ENCODE results near the gene EXD3. TPM values are rescaled to one million over a fixed set of nuclear protein-coding genes. Genes with fewer than 3 reads are reported as not detected.

EXD3 gene
- total RNA-seq, 1 donor from 2014 or later, result 10.8 TPM

DNA sequence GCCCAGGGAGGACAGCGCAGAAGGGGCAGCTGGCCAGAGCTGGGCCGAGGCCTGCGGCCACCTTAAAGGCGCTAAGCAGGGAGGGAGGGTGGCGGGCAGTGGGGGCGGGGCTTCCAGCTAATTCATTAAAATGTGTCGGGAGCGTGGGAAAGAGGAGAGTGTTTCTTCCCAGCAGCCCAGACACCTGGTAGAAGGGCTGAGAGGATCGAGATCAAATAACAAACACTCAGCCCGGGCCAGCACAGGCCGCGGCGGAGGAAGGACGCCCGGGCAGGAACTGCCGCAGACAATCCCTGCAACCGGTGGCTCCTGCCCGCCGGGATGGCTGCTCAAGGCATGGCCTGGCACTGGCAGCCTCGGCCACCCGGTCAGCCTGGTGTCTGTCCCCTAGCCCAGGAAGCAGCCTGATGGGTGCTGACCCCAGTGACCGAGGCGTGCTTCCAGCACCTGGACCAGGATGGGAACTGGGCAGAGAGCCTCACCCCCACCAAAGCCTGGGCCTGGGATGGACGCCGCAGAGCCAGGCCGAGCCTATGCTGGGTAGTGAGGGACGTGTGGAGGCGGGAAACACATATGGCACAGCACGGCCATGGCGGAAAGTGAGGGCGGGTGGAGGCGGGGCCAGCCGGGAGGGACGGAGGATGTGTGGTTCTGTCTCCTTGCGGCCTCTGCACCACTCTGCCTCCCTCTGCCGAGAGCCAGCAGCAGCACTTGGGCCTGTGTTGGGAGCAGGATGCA is 117.7 kb downstream of the EXD3 start:
- TF ChIP-seq, protein P1, sequence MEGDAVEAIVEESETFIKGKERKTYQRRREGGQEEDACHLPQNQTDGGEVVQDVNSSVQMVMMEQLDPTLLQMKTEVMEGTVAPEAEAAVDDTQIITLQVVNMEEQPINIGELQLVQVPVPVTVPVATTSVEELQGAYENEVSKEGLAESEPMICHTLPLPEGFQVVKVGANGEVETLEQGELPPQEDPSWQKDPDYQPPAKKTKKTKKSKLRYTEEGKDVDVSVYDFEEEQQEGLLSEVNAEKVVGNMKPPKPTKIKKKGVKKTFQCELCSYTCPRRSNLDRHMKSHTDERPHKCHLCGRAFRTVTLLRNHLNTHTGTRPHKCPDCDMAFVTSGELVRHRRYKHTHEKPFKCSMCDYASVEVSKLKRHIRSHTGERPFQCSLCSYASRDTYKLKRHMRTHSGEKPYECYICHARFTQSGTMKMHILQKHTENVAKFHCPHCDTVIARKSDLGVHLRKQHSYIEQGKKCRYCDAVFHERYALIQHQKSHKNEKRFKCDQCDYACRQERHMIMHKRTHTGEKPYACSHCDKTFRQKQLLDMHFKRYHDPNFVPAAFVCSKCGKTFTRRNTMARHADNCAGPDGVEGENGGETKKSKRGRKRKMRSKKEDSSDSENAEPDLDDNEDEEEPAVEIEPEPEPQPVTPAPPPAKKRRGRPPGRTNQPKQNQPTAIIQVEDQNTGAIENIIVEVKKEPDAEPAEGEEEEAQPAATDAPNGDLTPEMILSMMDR (IDR thresholded peaks at IDR 0.05; ENCODE audit: insufficient read depth, low read length, severe bottlenecking), result peak; percentile 47
- no peaks in the 10 kb centered on the region for H3K27me3 ChIP-seq (ENCODE audit: control insufficient read depth, insufficient read depth, low read length)
- H3K36me3 ChIP-seq (ENCODE audit: control insufficient read depth, insufficient read depth, low read length), result no peaks in the 10 kb centered on the region
- FAIRE-seq, result no peak
- DNase-seq (ENCODE audit: low read depth), result peak; percentile 55
- H3K4me3 ChIP-seq (ENCODE audit: low read depth, low read length), result peak overlapping the region; percentile 13

DNA sequence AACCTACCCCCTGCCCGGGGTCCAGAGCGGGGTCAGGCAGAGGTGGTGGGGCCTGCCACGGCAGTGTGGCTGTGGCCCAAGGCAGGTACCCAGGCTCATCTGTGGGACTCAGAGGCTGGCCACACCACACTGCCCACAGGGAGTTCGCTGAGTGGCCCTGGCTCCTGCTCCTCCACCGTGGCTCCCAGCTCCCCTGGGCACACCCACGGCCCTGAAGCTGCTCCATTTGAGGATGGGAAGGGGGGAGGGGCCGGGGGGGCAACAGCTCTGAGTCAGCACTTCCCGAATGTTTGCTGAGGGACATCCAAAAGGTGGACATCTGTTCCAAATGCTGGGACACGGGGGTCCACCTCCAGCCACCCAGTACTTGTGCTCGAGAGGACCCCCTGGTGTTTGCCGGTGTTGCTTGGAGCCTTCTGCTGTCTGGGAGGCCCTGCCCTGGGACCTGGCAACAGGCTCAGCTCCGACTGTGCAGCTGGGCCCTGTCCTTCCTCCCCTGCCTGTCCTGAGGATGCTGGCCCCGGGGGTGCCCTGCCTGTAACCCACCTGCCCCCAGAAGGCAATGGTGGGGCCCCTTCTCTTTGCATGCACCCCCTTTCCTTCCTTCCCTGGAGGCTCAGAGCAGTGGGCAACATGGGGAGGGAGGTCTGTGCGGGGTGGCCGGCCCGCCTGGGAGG is 118.4 kb downstream of the EXD3 start:
- FAIRE-seq (no peak), DNase-seq (ENCODE audit: low read depth) (no peak)
- no peak overlapping the region for H3K4me3 ChIP-seq (ENCODE audit: low read depth, low read length)
- TF ChIP-seq, protein P1 (IDR thresholded peaks at IDR 0.05; ENCODE audit: insufficient read depth, low read length, severe bottlenecking), result peak; percentile 41
- H3K27me3 ChIP-seq (ENCODE audit: control insufficient read depth, insufficient read depth, low read length), result no peaks in the 10 kb centered on the region
- H3K36me3 ChIP-seq (ENCODE audit: control insufficient read depth, insufficient read depth, low read length), result no peaks in the 10 kb centered on the region

DNA sequence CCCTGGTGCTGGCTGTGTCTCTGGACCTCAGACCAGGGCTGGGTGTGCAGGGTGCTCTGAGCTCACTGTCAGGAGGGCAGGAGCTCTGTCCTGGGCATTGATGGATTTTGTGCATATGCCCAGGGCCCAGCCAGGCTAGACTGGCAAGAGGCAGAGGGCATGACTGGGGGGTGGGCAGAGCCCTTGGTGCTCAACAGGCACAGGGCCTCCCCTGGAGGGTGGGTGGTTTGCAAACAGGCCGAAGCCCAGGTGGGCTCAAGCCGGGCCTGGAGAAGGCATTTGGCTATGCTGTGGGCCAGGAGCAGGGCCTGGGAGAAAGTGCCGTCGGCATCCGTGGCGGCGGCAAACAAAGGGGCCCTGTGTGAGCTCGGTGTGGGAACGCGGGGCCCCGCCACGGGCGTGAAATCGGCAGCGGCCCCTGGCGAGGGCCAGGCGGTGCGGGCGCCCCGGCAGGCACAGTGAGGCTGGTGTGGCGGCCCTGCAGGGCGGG is 119.0 kb downstream of the EXD3 start:
- DNase-seq (ENCODE audit: low read depth) (no peak), FAIRE-seq (no peak)
- TF ChIP-seq, protein P1 (IDR thresholded peaks at IDR 0.05; ENCODE audit: insufficient read depth, low read length, severe bottlenecking), result no peak
- no peaks in the 10 kb centered on the region for H3K27me3 ChIP-seq (ENCODE audit: control insufficient read depth, insufficient read depth, low read length)
- H3K36me3 ChIP-seq (ENCODE audit: control insufficient read depth, insufficient read depth, low read length), result no peaks in the 10 kb centered on the region
- no peak overlapping the region for H3K4me3 ChIP-seq (ENCODE audit: low read depth, low read length)

DNA sequence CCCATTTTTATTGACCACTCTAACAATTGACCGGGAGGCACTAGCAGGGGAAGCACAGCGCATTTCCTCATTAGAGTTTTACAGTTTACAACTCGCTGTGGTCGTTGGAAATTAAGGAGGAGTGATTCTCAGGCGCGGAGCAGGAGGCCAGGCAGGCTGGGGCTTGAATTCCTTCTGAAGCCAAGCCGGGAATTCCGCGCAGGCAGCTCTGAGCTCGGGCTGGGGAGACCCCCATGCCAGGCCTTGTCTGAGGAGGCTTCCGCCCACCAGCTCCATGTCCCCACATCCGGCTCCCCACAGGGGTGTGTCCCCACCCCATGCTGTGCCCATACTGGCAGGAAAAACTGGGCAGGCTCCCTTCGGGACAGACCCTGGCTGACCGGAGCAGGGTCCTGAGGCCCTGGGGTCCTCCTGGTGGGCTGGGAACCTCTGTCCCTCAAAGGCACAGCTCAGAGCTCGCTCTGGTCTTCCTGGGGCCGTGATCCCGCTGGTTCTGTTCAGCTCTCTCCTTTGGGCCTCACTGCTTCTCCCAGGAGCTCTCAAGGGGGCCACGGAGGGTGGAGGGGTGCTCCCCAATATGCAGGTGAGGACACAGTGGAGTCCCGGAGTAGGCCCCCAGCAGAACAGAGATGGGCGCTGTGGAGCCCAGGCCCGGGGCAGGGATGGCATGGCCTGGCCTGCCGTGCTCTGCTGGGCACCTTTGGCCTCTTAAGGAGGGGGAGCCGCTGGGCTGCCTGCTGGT is 119.6 kb downstream of the EXD3 start:
- TF ChIP-seq, protein P1 (IDR thresholded peaks at IDR 0.05; ENCODE audit: insufficient read depth, low read length, severe bottlenecking), result no peak
- FAIRE-seq (no peak), DNase-seq (ENCODE audit: low read depth) (peak; percentile 69)
- H3K36me3 ChIP-seq (ENCODE audit: control insufficient read depth, insufficient read depth, low read length), result no peaks in the 10 kb centered on the region
- no peaks in the 10 kb centered on the region for H3K27me3 ChIP-seq (ENCODE audit: control insufficient read depth, insufficient read depth, low read length)
- peak overlapping the region; percentile 48 for H3K4me3 ChIP-seq (ENCODE audit: low read depth, low read length)

DNA sequence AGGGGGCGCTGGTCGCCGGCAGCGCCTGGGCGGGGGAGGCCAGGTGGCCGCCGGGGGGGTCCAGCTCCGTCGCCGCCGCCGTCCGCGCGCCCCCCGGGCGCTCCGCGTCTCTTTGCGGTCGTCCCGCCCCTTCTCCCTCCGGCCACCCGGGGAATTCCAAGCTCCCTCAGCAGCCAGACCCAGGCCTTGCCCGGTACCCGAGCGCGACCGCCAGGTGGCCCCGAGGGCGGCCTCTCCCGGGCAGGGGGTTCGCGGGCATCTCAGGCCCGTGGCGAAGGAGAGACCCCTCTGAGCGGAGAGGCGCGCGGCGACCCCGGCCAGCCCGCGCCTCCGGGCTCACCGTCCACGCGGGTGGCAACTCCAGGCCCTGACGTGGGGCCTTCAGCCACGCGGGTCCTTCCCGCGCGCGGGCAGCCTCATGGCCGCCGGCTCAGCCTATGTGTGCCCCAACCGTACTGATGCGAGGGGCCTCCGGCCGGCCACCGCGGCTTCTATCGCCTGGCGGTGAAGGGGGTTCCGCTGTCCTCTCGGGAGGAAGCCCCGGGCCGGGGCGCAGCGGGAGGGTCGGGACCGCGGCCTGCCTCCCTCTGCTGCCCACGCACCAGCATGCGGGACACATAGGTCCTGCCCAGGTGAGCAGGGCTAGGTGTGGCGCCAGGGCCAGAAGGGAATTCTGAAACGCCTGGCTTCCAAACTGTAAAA is 120.4 kb downstream of the EXD3 start:
- Histone ChIP-seq H3K4me3 (ENCODE audit: low read depth, low read length) (peak overlapping the region; percentile 48), H3K27me3 (ENCODE audit: control insufficient read depth, insufficient read depth, low read length) (no peaks in the 10 kb centered on the region), H3K36me3 (ENCODE audit: control insufficient read depth, insufficient read depth, low read length) (no peaks in the 10 kb centered on the region)
- FAIRE-seq (no peak), DNase-seq (ENCODE audit: low read depth) (no peak)
- TF ChIP-seq, protein P1 (IDR thresholded peaks at IDR 0.05; ENCODE audit: insufficient read depth, low read length, severe bottlenecking), result peak; percentile 74

Measured in bronchial epithelial cell (primary cell).